Posterior cingulate gyrus (tissue), 11 donors: Measurements from ENCODE around the gene STK38L.
"Not testable (repeated sequence)": the region's sequence is repeated elsewhere in the genome, so short reads cannot be mapped to it uniquely, and the experiment has no call there.

ENCODE experiments used
- DNase-seq, 10 donors: peaks; one replicate each; pipeline versions ENCODE4 v3.0.0 to v3.0.0-alpha.2; 2020 to 2021; ENCODE audit warnings: mixed read lengths in 3 of 10
- intact Hi-C: fragments of 100-400 bp; cut with DNase I; formaldehyde crosslinking; loops from one replicate; pipeline ENCODE4 v1.15.1; 2023

STK38L gene

GRCh38 chr12:27221625-27222387 is 22.3 kb upstream of the STK38L start:
- DNase-seq = no peak
- intact Hi-C loops = no loop called here

- intact Hi-C loops = no loop called here
- no peak for DNase-seq
Measured at GRCh38 chr12:27226407-27226929, 17.6 kb upstream of the STK38L start.

GRCh38 chr12:27229367-27229766 is 14.7 kb upstream of the STK38L start:
- intact Hi-C loops = no loop called here
- no peak for DNase-seq

- DNase-seq, intact Hi-C loops: not testable (repeated sequence)
Measured at GRCh38 chr12:27231374-27231773, 12.7 kb upstream of the STK38L start.

- DNase-seq = no peak
Measured at GRCh38 chr12:27233814-27234213, 10.3 kb upstream of the STK38L start.

GRCh38 chr12:27236498-27236897 is 7.6 kb upstream of the STK38L start:
- intact Hi-C loops = no loop called here
- DNase-seq = no peak

More at GRCh38 chr12:27233814-27234213, 10.3 kb upstream of the STK38L start:
- intact Hi-C loops = no loop called here

GRCh38 chr12:27237790-27238771 is 6.0 kb upstream of the STK38L start:
- intact Hi-C loops = no loop called here
- no peak for DNase-seq

GRCh38 chr12:27243006-27243405 is 1.1 kb upstream of the STK38L start:
- DNase-seq = no peak
- intact Hi-C loops = no loop called here

GRCh38 chr12:27244689-27245488 is 803 bp downstream of the STK38L start:
- intact Hi-C loops = no loop called here
- no peak for DNase-seq

GRCh38 chr12:27246141-27246540 is 2.1 kb downstream of the STK38L start:
- DNase-seq = no peak
- intact Hi-C loops = no loop called here

GRCh38 chr12:27246774-27247173 is 2.7 kb downstream of the STK38L start:
- no peak for DNase-seq
- intact Hi-C loops = no loop called here

- DNase-seq = no peak
- intact Hi-C loops = no loop called here
Measured at GRCh38 chr12:27252934-27253333, 8.8 kb downstream of the STK38L start.

- no peak for DNase-seq
- intact Hi-C loops = no loop called here
Measured at GRCh38 chr12:27253347-27253746, 9.3 kb downstream of the STK38L start.

- intact Hi-C loops = no loop called here
Measured at GRCh38 chr12:27255806-27256205, 11.7 kb downstream of the STK38L start.

GRCh38 chr12:27257104-27257843 is 13.2 kb downstream of the STK38L start:
- intact Hi-C loops = no loop called here
- no peak for DNase-seq

More at GRCh38 chr12:27255806-27256205, 11.7 kb downstream of the STK38L start:
- no peak for DNase-seq

GRCh38 chr12:27260746-27261145 is 16.7 kb downstream of the STK38L start:
- DNase-seq = no peak
- intact Hi-C loops = no loop called here

- DNase-seq = no peak
- intact Hi-C loops = no loop called here
Measured at GRCh38 chr12:27261866-27262265, 17.8 kb downstream of the STK38L start.

- intact Hi-C loops = no loop called here
Measured at GRCh38 chr12:27270148-27270547, 26.1 kb downstream of the STK38L start.

GRCh38 chr12:27271206-27271605 is 27.1 kb downstream of the STK38L start:
- intact Hi-C loops = no loop called here
- DNase-seq = no peak

More at GRCh38 chr12:27270148-27270547, 26.1 kb downstream of the STK38L start:
- DNase-seq = peak in 2 of 10 donors; percentile 42 to 58
